Sigmoid colon (tissue), 7 donors: ENCODE measurements around the gene GLI3. TPM values are rescaled to one million over a fixed set of nuclear protein-coding genes. Genes with fewer than 3 reads are reported as not detected.

ENCODE experiments used
- DNase-seq: peaks from one replicate; pipeline ENCODE4 v3.0.0-alpha.2; 2019
- H3K27ac ChIP-seq, 4 donors: fragments of 200-600 bp; sonication (generic); one replicate each; pipeline ENCODE4 v1.5.1; 2016 to 2019; ENCODE audit warnings: mild to moderate bottlenecking in 1 of 4
- H3K27me3 ChIP-seq, 3 donors: fragments of 200-600 bp; sonication (generic); one replicate each; pipeline ENCODE4 v1.5.1; 2019; ENCODE audit warnings: mild to moderate bottlenecking in 1 of 3
- H3K36me3 ChIP-seq, 4 donors: fragments of 200-600 bp; sonication (generic); one replicate each; pipeline ENCODE4 v1.5.1; 2016 to 2019
- H3K4me1 ChIP-seq, 4 donors: fragments of 200-600 bp; sonication (generic); one replicate each; pipeline ENCODE4 v1.5.1; 2017 to 2019
- H3K4me3 ChIP-seq, 4 donors: fragments of 200-600 bp; sonication (generic); one replicate each; pipeline ENCODE4 v1.5.1; 2017 to 2019; ENCODE audit warnings: mild to moderate bottlenecking in 2 of 4, moderate library complexity in 1 of 4
- H3K9me3 ChIP-seq, 4 donors: fragments of 200-600 bp in 3 of 4; sonication (generic) in 3 of 4; one replicate each; pipeline versions ENCODE4 v1.5.1 to v1.6.1; 2013 to 2019
- CTCF ChIP-seq, 4 experiments: fragments of 450-650 bp in 3 of 4; fragments of 200-600 bp in 1 of 4; IDR thresholded peaks; one replicate each; pipeline ENCODE4 v1.5.1; 2016 to 2019; ENCODE audit warnings: antibody characterized with exemption in 4 of 4, mild to moderate bottlenecking in 3 of 4, moderate library complexity in 2 of 4
- EP300 ChIP-seq, 4 donors: sonication (generic); formaldehyde crosslinking; IDR thresholded peaks; one replicate each; pipeline ENCODE4 v1.6.1; 2017; ENCODE audit warnings: antibody characterized with exemption in 4 of 4
- POLR2A ChIP-seq, 2 donors: fragments of 450-650 bp; IDR thresholded peaks; one replicate each; pipeline ENCODE4 v1.6.1; 2016; ENCODE audit warnings: antibody characterized with exemption in 2 of 2, mild to moderate bottlenecking in 2 of 2, moderate library complexity in 2 of 2
- POLR2AphosphoS5 ChIP-seq, 4 donors: sonication (generic); formaldehyde crosslinking; IDR thresholded peaks; one replicate each; pipeline ENCODE4 v1.6.1; 2017; ENCODE audit warnings: antibody characterized with exemption in 4 of 4
- WGBS, 2 donors: extraction: QIAGEN DNeasy Blood & Tissue Kit; methylation state at CpG; one replicate each; pipeline ENCODE4 v1.1.7; 2013; 5-methylcytosine and 5-hydroxymethylcytosine counted together
- intact Hi-C: fragments of 100-400 bp; cut with DNase I; formaldehyde crosslinking; loops from one replicate; pipeline ENCODE4 v1.15.1; 2023
- polyA plus RNA-seq, 3 donors: library from polyadenylated mRNA; stranded (reverse); fragments of 200-250 nt; gene quantifications; one replicate each; pipeline ENCODE4 v1.2.3, GENCODE V29; 2013
- total RNA-seq, 4 donors: library from RNA; depleted of rRNA; stranded (reverse); fragments of >200 nt; gene quantifications; one replicate each; pipeline ENCODE4 v1.1.0, GENCODE V29; 2016
- donor health status: healthy with polysubstance abuse.
- donor health status: Bipolar disorder and iron deficiency.
- donor health status: healthy.

Gene GLI3
- total and polyA plus RNA-seq, 7 donors: 0.23 to 31.6 (median 17.2) TPM

DNA sequence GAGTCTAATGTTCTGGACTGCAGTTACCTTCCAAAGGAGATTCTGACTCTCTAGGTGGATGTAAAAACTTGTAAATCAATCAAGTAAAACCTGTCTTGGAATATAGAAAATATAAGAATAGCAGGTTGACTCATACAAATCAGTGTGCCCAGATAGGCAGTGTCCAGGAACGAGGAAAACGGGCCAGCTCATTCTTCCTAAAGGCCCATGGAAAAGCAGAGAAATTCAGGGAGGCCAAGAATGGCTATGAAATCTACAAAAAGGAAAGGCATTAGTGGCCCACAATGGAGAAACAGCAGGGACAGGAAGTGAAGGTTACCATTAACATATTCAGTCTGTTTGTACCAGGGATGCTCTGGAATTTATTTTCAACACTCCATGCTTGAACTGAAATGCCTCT lies 14.9 kb downstream of the GLI3 start:
- Histone ChIP-seq H3K27me3 (no peaks in the 10 kb centered on the region), H3K4me1 (peaks cover 0 to 81% (median 56%) of the 10 kb centered on the region in 4 donors), H3K4me3 (no peak overlapping the region), H3K9me3 (no peaks in the 10 kb centered on the region), H3K36me3 (peaks cover 0 to 19% (median 0%) of the 10 kb centered on the region in 4 donors), H3K27ac (peak overlapping the region; percentile 24 to 72 (median 40))
- DNase-seq: no peak
- WGBS, 2 donors: 88 to 91% methylated on average over 2 of the region's 2 CpGs
- no peak for TF ChIP-seq POLR2A (IDR thresholded peaks at IDR 0.05)
- no peak for TF ChIP-seq CTCF (IDR thresholded peaks at IDR 0.05)
- TF ChIP-seq POLR2AphosphoS5 (IDR thresholded peaks at IDR 0.05): no peak
- TF ChIP-seq EP300 (IDR thresholded peaks at IDR 0.05): no peak
- intact Hi-C loops: no loop called here

- DNase-seq: no peak
- TF ChIP-seq POLR2A (IDR thresholded peaks at IDR 0.05): no peak
- no peak for TF ChIP-seq CTCF (IDR thresholded peaks at IDR 0.05)
- TF ChIP-seq POLR2AphosphoS5 (IDR thresholded peaks at IDR 0.05): no peak
- peaks cover 0 to 73% (median 48%) of the 10 kb centered on the region in 4 donors for H3K4me1 ChIP-seq
- peaks cover 0 to 19% (median 0%) of the 10 kb centered on the region in 4 donors for H3K36me3 ChIP-seq
- 90 to 94% methylated on average over 5 of the region's 5 CpGs for WGBS, 2 donors
- H3K4me3 ChIP-seq: no peak overlapping the region
- intact Hi-C loops: no loop called here
- no peaks in the 10 kb centered on the region for H3K27me3 ChIP-seq
- H3K9me3 ChIP-seq: no peaks in the 10 kb centered on the region
- peak overlapping the region in 2 of 4 donors; percentile 52 to 72 for H3K27ac ChIP-seq
These were observed 15.7 kb downstream of the GLI3 start for GRCh38 chr7:42221304-42221703.

GRCh38 chr7:42219447-42219846 lies 17.6 kb downstream of the GLI3 start:
- Histone ChIP-seq H3K4me3 (no peak overlapping the region), H3K27ac (peak overlapping the region in 2 of 4 donors; percentile 52 to 60), H3K9me3 (no peaks in the 10 kb centered on the region), H3K36me3 (peaks cover 0 to 19% (median 0%) of the 10 kb centered on the region in 4 donors), H3K27me3 (no peaks in the 10 kb centered on the region), H3K4me1 (peaks cover 0 to 57% (median 45%) of the 10 kb centered on the region in 4 donors)
- intact Hi-C loops: no loop called here
- WGBS, 2 donors: 93 to 95% methylated on average over 3 of the region's 3 CpGs
- DNase-seq: no peak
- TF ChIP-seq CTCF (IDR thresholded peaks at IDR 0.05) (no peak), POLR2A (IDR thresholded peaks at IDR 0.05) (no peak)

GRCh38 chr7:42218248-42218647 lies 18.8 kb downstream of the GLI3 start:
- H3K9me3 ChIP-seq: no peaks in the 10 kb centered on the region
- peaks cover 0 to 59% (median 53%) of the 10 kb centered on the region in 4 donors for H3K4me1 ChIP-seq
- H3K27ac ChIP-seq: peak overlapping the region in 3 of 4 donors; percentile 10 to 60 (median 38)
- DNase-seq: no peak
- no peak overlapping the region for H3K4me3 ChIP-seq
- WGBS, 2 donors: 92 to 94% methylated on average over 2 of the region's 2 CpGs
- no peaks in the 10 kb centered on the region for H3K27me3 ChIP-seq
- TF ChIP-seq POLR2A (IDR thresholded peaks at IDR 0.05) (no peak), EP300 (IDR thresholded peaks at IDR 0.05) (no peak), POLR2AphosphoS5 (IDR thresholded peaks at IDR 0.05) (no peak), CTCF (IDR thresholded peaks at IDR 0.05) (no peak)
- H3K36me3 ChIP-seq: peaks cover 0 to 19% (median 0%) of the 10 kb centered on the region in 4 donors
- intact Hi-C loops: no loop called here

DNA sequence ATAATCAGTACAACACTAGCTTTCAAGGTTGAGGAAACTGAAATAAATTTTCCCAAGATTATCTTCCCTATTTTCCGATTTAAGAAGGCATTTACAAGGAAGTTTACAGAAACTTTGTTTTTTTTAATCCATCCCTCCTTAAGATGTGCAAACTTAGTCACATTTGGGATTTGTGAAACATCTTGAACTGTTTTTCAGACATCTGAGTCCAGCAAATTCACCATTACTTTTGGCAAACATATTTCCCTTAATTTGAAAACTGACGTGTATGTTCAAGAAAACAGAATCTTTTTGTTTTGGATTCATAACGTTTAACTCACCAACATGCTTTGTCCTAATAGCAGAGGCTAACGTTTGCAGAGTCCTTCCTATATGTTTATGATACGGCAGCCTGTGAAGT lies 19.5 kb downstream of the GLI3 start:
- no peaks in the 10 kb centered on the region for H3K9me3 ChIP-seq
- 73 to 77% methylated on average over 5 of the region's 5 CpGs for WGBS, 2 donors
- intact Hi-C loops: no loop called here
- no peak for TF ChIP-seq POLR2A (IDR thresholded peaks at IDR 0.05)
- no peak for TF ChIP-seq EP300 (IDR thresholded peaks at IDR 0.05)
- no peak for TF ChIP-seq CTCF (IDR thresholded peaks at IDR 0.05)
- TF ChIP-seq POLR2AphosphoS5 (IDR thresholded peaks at IDR 0.05): no peak
- no peak for DNase-seq
- peak overlapping the region in 3 of 4 donors; percentile 10 to 38 (median 20) for H3K27ac ChIP-seq
- peaks cover 0 to 54% (median 48%) of the 10 kb centered on the region in 4 donors for H3K4me1 ChIP-seq
- H3K4me3 ChIP-seq: no peak overlapping the region
- H3K36me3 ChIP-seq: peaks cover 0 to 19% (median 0%) of the 10 kb centered on the region in 4 donors
- no peaks in the 10 kb centered on the region for H3K27me3 ChIP-seq
